Prostate gland (tissue), 2 donors: Measurements from ENCODE around the gene CREB1.

ENCODE experiments used
- POLR2A ChIP-seq: fragments of 450-650 bp; IDR thresholded peaks from one replicate; pipeline ENCODE4 v1.6.1; 2016; ENCODE audit warnings: antibody characterized with exemption, mild to moderate bottlenecking
- POLR2AphosphoS5 ChIP-seq: sonication (generic); formaldehyde crosslinking; IDR thresholded peaks from one replicate; pipeline ENCODE4 v1.6.1; 2017; ENCODE audit warnings: antibody characterized with exemption
- TF ChIP-seq, protein P1 (sequence below), 4 experiments: fragments of 200-600 bp in 2 of 4; fragments of 450-650 bp in 2 of 4; sonication (generic) in 2 of 4; IDR thresholded peaks; 1 replicate in 3 of 4; 2 replicates in 1 of 4; pipeline ENCODE4 v1.5.1; 2016 to 2019; ENCODE audit warnings: antibody characterized with exemption in 4 of 4, mild to moderate bottlenecking in 2 of 4, moderate library complexity in 2 of 4

GRCh38 chr2:207484444-207485391 lies 45.0 kb upstream of the CREB1 start:
- TF ChIP-seq, protein P1, sequence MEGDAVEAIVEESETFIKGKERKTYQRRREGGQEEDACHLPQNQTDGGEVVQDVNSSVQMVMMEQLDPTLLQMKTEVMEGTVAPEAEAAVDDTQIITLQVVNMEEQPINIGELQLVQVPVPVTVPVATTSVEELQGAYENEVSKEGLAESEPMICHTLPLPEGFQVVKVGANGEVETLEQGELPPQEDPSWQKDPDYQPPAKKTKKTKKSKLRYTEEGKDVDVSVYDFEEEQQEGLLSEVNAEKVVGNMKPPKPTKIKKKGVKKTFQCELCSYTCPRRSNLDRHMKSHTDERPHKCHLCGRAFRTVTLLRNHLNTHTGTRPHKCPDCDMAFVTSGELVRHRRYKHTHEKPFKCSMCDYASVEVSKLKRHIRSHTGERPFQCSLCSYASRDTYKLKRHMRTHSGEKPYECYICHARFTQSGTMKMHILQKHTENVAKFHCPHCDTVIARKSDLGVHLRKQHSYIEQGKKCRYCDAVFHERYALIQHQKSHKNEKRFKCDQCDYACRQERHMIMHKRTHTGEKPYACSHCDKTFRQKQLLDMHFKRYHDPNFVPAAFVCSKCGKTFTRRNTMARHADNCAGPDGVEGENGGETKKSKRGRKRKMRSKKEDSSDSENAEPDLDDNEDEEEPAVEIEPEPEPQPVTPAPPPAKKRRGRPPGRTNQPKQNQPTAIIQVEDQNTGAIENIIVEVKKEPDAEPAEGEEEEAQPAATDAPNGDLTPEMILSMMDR (IDR thresholded peaks at IDR 0.05) = no peak
- TF ChIP-seq POLR2A = no peak
- TF ChIP-seq POLR2AphosphoS5 = no peak
